Hepatocyte (in vitro differentiated cells): ENCODE results near the gene PPP1R1C. TPM values are rescaled to one million over a fixed set of nuclear protein-coding genes. Genes with fewer than 3 reads are reported as not detected.
A peak's percentile ranks its signal among the peaks of the same experiment; 100 is the strongest.
"Not testable (repeated sequence)": the region's sequence is repeated elsewhere in the genome, so short reads cannot be mapped to it uniquely, and the experiment has no call there.

ENCODE experiments used
- DNase-seq: peaks from one replicate; pipeline ENCODE4 v3.0.0-alpha.2; 2016; ENCODE audit warnings: low spot score
- H2AFZ ChIP-seq: fragments of 200-600 bp; sonication (generic); 2 replicates; pipeline ENCODE4 v1.6.0; 2016; ENCODE audit warnings: antibody characterized with exemption, mild to moderate bottlenecking
- H3K27ac ChIP-seq: fragments of 200-600 bp; sonication (generic); 2 replicates; pipeline ENCODE4 v1.5.1; 2016; ENCODE audit warnings: mild to moderate bottlenecking
- H3K27me3 ChIP-seq: fragments of 200-600 bp; sonication (generic); 2 replicates; pipeline ENCODE4 v1.6.1; 2016
- H3K36me3 ChIP-seq: fragments of 200-600 bp; sonication (generic); replicated peaks from 2 replicates; pipeline ENCODE4 v1.5.1; 2016; ENCODE audit warnings: low read depth; ENCODE audit not compliant: insufficient read depth
- H3K4me1 ChIP-seq: fragments of 200-600 bp; sonication (generic); 2 replicates; pipeline ENCODE4 v1.5.1; 2016; ENCODE audit warnings: mild to moderate bottlenecking, moderate library complexity; ENCODE audit not compliant: insufficient read depth
- H3K4me2 ChIP-seq: fragments of 200-600 bp; sonication (generic); 2 replicates; pipeline ENCODE4 v1.6.0; 2016
- H3K4me3 ChIP-seq: fragments of 200-600 bp; sonication (generic); 2 replicates; pipeline ENCODE4 v1.5.1; 2016; ENCODE audit warnings: mild to moderate bottlenecking
- H3K79me2 ChIP-seq: fragments of 200-600 bp; sonication (generic); 2 replicates; pipeline ENCODE4 v1.6.0; 2017; ENCODE audit warnings: mild to moderate bottlenecking
- H3K9me2 ChIP-seq: fragments of 200-600 bp; sonication (generic); replicated peaks from 2 replicates; pipeline ENCODE4 v1.6.0; 2017; ENCODE audit warnings: mild to moderate bottlenecking; ENCODE audit not compliant: insufficient read depth
- H3K9me3 ChIP-seq: fragments of 200-600 bp; sonication (generic); 2 replicates; pipeline ENCODE4 v1.5.1; 2016; ENCODE audit warnings: low read depth, mild to moderate bottlenecking
- H4K20me1 ChIP-seq: fragments of 200-600 bp; sonication (generic); 2 replicates; pipeline ENCODE4 v1.6.0; 2016; ENCODE audit warnings: mild to moderate bottlenecking; ENCODE audit not compliant: insufficient read depth, poor library complexity, severe bottlenecking
- EZH2 ChIP-seq: fragments of 200-600 bp; sonication (generic); IDR thresholded peaks from 2 replicates; pipeline ENCODE4 v1.6.1; 2016; ENCODE audit warnings: antibody characterized with exemption, mild to moderate bottlenecking, borderline replicate concordance
- EZH2phosphoT487 ChIP-seq: fragments of 200-600 bp; sonication (generic); IDR thresholded peaks from one replicate; pipeline ENCODE4 v1.6.1; 2018; ENCODE audit warnings: antibody characterized with exemption, mild to moderate bottlenecking, low read depth, moderate library complexity; ENCODE audit not compliant: unreplicated experiment, severe bottlenecking
- WGBS: methylation state at CpG from one replicate; pipeline ENCODE4 v1.1.6; 2016; ENCODE audit warnings: low lambda C conversion rate; ENCODE audit errors: missing lambda C conversion rate; 5-methylcytosine and 5-hydroxymethylcytosine counted together
- polyA plus RNA-seq: library from polyadenylated mRNA; unstranded; fragments of >200 nt; fragmentation: Nextera tagmentation; extraction: Ambion mirVana; gene quantifications from 2 replicates; pipeline ENCODE4 v1.2.1, GENCODE V29; 2016
- total RNA-seq: library from RNA; depleted of rRNA; stranded (reverse); fragments of >200 nt; gene quantifications from 2 replicates; pipeline ENCODE4 v1.2.3, GENCODE V29; 2014
- TF ChIP-seq, protein P1 (sequence below): fragments of 200-600 bp; sonication (generic); IDR thresholded peaks from 2 replicates; pipeline ENCODE4 v1.5.1; 2016; ENCODE audit warnings: antibody characterized with exemption, mild to moderate bottlenecking; ENCODE audit not compliant: poor library complexity

The PPP1R1C gene
- total and polyA plus RNA-seq, 2 experiments from 2014 or later: 8.4 to 10.7 TPM

DNA sequence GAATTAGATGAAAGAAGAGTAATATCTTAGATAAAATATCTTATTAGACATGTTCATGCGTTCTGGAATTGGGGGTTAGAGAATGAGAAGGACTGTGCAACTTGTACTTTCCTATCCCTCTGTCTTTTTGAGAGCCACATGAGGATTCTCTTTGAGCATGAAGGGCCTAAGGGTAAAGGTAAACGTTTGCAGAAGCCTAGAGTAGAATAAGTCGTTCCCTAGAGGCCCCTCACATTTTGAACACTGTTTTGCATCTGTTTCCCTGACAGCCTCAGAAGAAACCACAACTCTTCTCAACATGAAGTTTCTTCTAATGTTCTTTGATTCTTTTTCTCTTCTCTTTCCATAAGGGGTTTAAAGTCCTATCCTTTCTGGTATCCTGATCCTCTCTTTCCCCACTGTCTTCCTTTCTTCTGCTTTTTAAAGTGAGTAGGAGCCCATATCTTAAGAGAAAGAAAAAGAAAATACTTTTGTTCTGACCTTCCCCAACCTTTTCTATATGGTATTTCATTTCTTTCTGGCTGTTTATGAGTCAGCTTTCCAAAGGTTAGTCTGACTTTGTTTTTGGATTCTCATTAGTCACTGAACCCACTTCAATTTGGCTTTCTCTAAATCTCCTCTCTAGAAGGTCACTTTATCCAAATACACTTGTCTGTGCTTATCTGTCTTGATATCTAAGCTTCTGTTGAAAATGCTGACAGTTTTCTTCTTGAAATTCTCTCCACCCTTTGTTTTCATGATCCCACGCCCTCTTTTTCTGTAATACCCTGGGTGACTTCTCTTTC lies 34.8 kb downstream of the PPP1R1C start:
- H3K9me3 ChIP-seq: peaks cover 8% of the 10 kb centered on the region
- H3K27ac ChIP-seq: no peak overlapping the region
- no peaks in the 10 kb centered on the region for H3K36me3 ChIP-seq
- H3K4me3 ChIP-seq: no peak overlapping the region
- no peak overlapping the region for H2AFZ ChIP-seq
- DNase-seq: no peak
- no peaks in the 10 kb centered on the region for H3K79me2 ChIP-seq
- TF ChIP-seq, protein P1, sequence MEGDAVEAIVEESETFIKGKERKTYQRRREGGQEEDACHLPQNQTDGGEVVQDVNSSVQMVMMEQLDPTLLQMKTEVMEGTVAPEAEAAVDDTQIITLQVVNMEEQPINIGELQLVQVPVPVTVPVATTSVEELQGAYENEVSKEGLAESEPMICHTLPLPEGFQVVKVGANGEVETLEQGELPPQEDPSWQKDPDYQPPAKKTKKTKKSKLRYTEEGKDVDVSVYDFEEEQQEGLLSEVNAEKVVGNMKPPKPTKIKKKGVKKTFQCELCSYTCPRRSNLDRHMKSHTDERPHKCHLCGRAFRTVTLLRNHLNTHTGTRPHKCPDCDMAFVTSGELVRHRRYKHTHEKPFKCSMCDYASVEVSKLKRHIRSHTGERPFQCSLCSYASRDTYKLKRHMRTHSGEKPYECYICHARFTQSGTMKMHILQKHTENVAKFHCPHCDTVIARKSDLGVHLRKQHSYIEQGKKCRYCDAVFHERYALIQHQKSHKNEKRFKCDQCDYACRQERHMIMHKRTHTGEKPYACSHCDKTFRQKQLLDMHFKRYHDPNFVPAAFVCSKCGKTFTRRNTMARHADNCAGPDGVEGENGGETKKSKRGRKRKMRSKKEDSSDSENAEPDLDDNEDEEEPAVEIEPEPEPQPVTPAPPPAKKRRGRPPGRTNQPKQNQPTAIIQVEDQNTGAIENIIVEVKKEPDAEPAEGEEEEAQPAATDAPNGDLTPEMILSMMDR: no peak
- TF ChIP-seq EZH2phosphoT487 (no peak), EZH2 (no peak)
- H3K9me2 ChIP-seq: no peaks in the 10 kb centered on the region
- WGBS: 47% methylated on average over 4 of the region's 4 CpGs
- H4K20me1 ChIP-seq: no peaks in the 10 kb centered on the region
- H3K27me3 ChIP-seq: no peaks in the 10 kb centered on the region
- no peaks in the 10 kb centered on the region for H3K4me1 ChIP-seq
- H3K4me2 ChIP-seq: no peak overlapping the region

DNA sequence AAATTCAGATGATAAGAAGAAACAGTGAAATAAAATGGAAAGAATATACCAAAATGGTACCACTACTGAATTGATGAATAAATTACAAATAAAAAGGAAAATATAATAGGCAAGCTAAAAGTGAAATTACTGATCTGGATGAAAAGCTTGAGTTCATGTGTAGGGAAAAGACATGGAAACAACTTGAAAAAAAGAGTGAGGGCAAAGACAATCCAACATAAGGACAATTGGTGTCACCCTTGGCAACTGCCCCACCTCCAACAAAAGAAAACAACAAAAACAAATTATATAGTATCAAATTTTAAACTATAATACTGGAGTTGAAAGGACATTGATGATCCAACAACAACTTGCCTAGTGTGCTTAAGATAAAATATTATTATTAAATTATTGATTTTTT lies 37.6 kb downstream of the PPP1R1C start:
- no peak overlapping the region for H3K27ac ChIP-seq
- no peaks in the 10 kb centered on the region for H3K27me3 ChIP-seq
- no peaks in the 10 kb centered on the region for H3K36me3 ChIP-seq
- no peaks in the 10 kb centered on the region for H4K20me1 ChIP-seq
- H3K4me1 ChIP-seq: no peaks in the 10 kb centered on the region
- TF ChIP-seq EZH2phosphoT487 (no peak), EZH2 (no peak)
- TF ChIP-seq, protein P1: no peak
- no peaks in the 10 kb centered on the region for H3K9me2 ChIP-seq
- H3K9me3 ChIP-seq: peaks cover 8% of the 10 kb centered on the region
- H3K4me2 ChIP-seq: no peak overlapping the region
- no peaks in the 10 kb centered on the region for H3K79me2 ChIP-seq
- no peak for DNase-seq
- no peak overlapping the region for H3K4me3 ChIP-seq
- no peak overlapping the region for H2AFZ ChIP-seq

DNA sequence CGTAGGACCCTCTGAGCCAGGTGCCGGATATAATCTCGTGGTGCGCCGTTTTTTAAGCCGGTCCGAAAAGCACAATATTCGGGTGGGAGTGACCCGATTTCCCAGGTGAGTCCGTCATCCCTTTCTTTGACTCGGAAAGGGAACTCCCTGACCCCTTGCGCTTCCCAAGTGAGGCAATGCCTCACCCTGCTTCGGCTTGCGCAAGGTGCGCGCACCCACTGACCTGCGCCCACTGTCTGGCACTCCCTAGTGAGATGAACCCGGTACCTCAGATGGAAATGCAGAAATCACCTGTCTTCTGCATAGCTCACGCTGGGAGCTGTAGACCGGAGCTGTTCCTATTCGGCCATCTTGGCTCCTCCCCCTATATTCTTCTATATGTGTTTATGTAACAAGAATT lies 45.2 kb downstream of the PPP1R1C start:
- not testable (repeated sequence) for H3K36me3 ChIP-seq, H4K20me1 ChIP-seq, H3K27me3 ChIP-seq, H3K4me1 ChIP-seq, H3K9me2 ChIP-seq, H3K9me3 ChIP-seq, DNase-seq, H3K79me2 ChIP-seq
- peak overlapping the region; percentile 48 for H3K27ac ChIP-seq
- H3K4me3 ChIP-seq: peak overlapping the region; percentile 9
- peak overlapping the region; percentile 70 for H3K4me2 ChIP-seq
- WGBS: 42% methylated on average over 21 of the region's 21 CpGs
- H2AFZ ChIP-seq: peak overlapping the region; percentile 18

GRCh38 chr2:182031956-182032355 lies 46.3 kb downstream of the PPP1R1C start:
- no peaks in the 10 kb centered on the region for H3K9me2 ChIP-seq
- no peaks in the 10 kb centered on the region for H3K9me3 ChIP-seq
- H4K20me1 ChIP-seq: no peaks in the 10 kb centered on the region

More at GRCh38 chr2:182031956-182032355, 46.3 kb downstream of the PPP1R1C start:
- H3K36me3 ChIP-seq: no peaks in the 10 kb centered on the region
- H3K79me2 ChIP-seq: no peaks in the 10 kb centered on the region
- H3K27me3 ChIP-seq: no peaks in the 10 kb centered on the region
- 90% methylated on average over 2 of the region's 2 CpGs for WGBS
- TF ChIP-seq, protein P1: no peak
- TF ChIP-seq EZH2 (no peak), EZH2phosphoT487 (no peak)
- no peak overlapping the region for H2AFZ ChIP-seq
- no peak overlapping the region for H3K4me2 ChIP-seq
- H3K4me1 ChIP-seq: no peaks in the 10 kb centered on the region
- no peak overlapping the region for H3K4me3 ChIP-seq
- DNase-seq: no peak
- no peak overlapping the region for H3K27ac ChIP-seq
